Measurements from ENCODE around the gene NPM1. TPM values are rescaled to one million over a fixed set of nuclear protein-coding genes. Genes with fewer than 3 reads are reported as not detected.

NPM1 gene
- total and polyA plus RNA-seq, 2 donors (not counting 1 experiment from before 2014, with no cell fraction given), result 158 to 920 TPM

GRCh38 chr5:171386861-171387344 lies 746 bp upstream of the NPM1 start:
- peak overlapping the region; percentile 100 for H3K4me3 Mint-ChIP-seq
- 14% methylated on average over 11 of the region's 20 CpGs for WGBS (ENCODE audit: insufficient coverage)
- ChIA-PET POLR2A (interaction anchor here (0.7 to 1.5 kb wide), 3 partner anchors 32 to 620 kb away, joined by 3 to 4 read pairs (median 3); partner anchors contain the start of gene FGF18), CTCF (interaction anchor here (0.9 to 1.2 kb wide), 2 partner anchors 18 to 724 kb away, joined by 3 to 4 read pairs; no protein-coding TSS in a partner anchor)
- Histone ChIP-seq H4K20me1 (ENCODE audit: control insufficient read depth, insufficient read depth, low read length, poor library complexity, severe bottlenecking) (peaks cover 41% of the 10 kb centered on the region), H3K9me3 (ENCODE audit: control extremely low read depth in 1 of 3, control insufficient read depth in 2 of 3, insufficient read depth in 1 of 3, low read length in 2 of 3) (peaks cover 0 to 16% (median 0%) of the 10 kb centered on the region in 3 donors), H3K27ac (ENCODE audit: low read length in 2 of 2) (peak overlapping the region; percentile 74 to 87), H2AFZ (ENCODE audit: insufficient read depth, low read depth, low read length, poor library complexity, severe bottlenecking) (peak overlapping the region; percentile 90), H3K4me1 (ENCODE audit: control insufficient read depth in 2 of 2, insufficient read depth in 2 of 2, low read length in 2 of 2) (peaks cover 35% of the 10 kb centered on the region in 2 donors), H3K79me2 (ENCODE audit: control insufficient read depth, insufficient read depth, low read length) (peaks cover 42% of the 10 kb centered on the region), H3K4me3 (ENCODE audit: control extremely low read depth in 1 of 5, extremely low read depth in 1 of 5, insufficient read depth in 1 of 5, low read depth in 2 of 5, low read length in 4 of 5) (peak overlapping the region; percentile 56 to 82 (median 69)), H3K36me3 (replicated peaks in 1 of 2; ENCODE audit: control extremely low read depth in 1 of 2, control insufficient read depth in 1 of 2, extremely low read depth in 1 of 2, insufficient read depth in 2 of 2, low read length in 1 of 2) (peaks cover 3 to 17% of the 10 kb centered on the region in 2 experiments), H3K4me2 (replicated peaks; ENCODE audit: low read depth, low read length, poor library complexity, severe bottlenecking) (peak overlapping the region; percentile 98), H3K27me3 (replicated peaks in 1 of 4; ENCODE audit: control extremely low read depth in 1 of 4, control insufficient read depth in 3 of 4, insufficient read depth in 4 of 4, low read length in 3 of 4) (no peaks in the 10 kb centered on the region), H3K9ac (ENCODE audit: low read length) (peak overlapping the region; percentile 85)
- intact Hi-C loops (cut with micrococcal nuclease), result loop anchor here (2.0 to 10.0 kb wide), 2 partner anchors 620 to 1388 kb away; partner anchors contain the start of genes DUSP1 and FBXW11
- DNase-seq (no peak), ATAC-seq (ENCODE audit: low read depth) (no peak)
- H3K27ac Mint-ChIP-seq, result peak overlapping the region; percentile 99
- H3K4me1 Mint-ChIP-seq, result peaks cover 47% of the 10 kb centered on the region
- no peaks in the 10 kb centered on the region for H3K9me3 Mint-ChIP-seq (ENCODE audit: insufficient read depth)
- no peak for TF ChIP-seq CTCF (IDR thresholded peaks at IDR 0.05)
- peaks cover 4% of the 10 kb centered on the region for H3K27me3 Mint-ChIP-seq

GRCh38 chr5:171387970-171388815 lies 544 bp downstream of the NPM1 start:
- peak; percentile 13 for ATAC-seq (ENCODE audit: low read depth)
- Histone ChIP-seq H3K9me3 (ENCODE audit: control extremely low read depth in 1 of 3, control insufficient read depth in 2 of 3, insufficient read depth in 1 of 3, low read length in 2 of 3) (peaks cover 0 to 16% (median 0%) of the 10 kb centered on the region in 3 donors), H3K4me1 (ENCODE audit: control insufficient read depth in 2 of 2, insufficient read depth in 2 of 2, low read length in 2 of 2) (peaks cover 39 to 43% of the 10 kb centered on the region in 2 donors), H3K4me3 (ENCODE audit: control extremely low read depth in 1 of 5, extremely low read depth in 1 of 5, insufficient read depth in 1 of 5, low read depth in 2 of 5, low read length in 4 of 5) (peak overlapping the region; percentile 67 to 82 (median 75)), H3K79me2 (ENCODE audit: control insufficient read depth, insufficient read depth, low read length) (peaks cover 55% of the 10 kb centered on the region), H3K9ac (ENCODE audit: low read length) (peak overlapping the region; percentile 85), H3K27me3 (replicated peaks in 1 of 4; ENCODE audit: control extremely low read depth in 1 of 4, control insufficient read depth in 3 of 4, insufficient read depth in 4 of 4, low read length in 3 of 4) (no peaks in the 10 kb centered on the region), H2AFZ (ENCODE audit: insufficient read depth, low read depth, low read length, poor library complexity, severe bottlenecking) (peak overlapping the region; percentile 8), H3K4me2 (replicated peaks; ENCODE audit: low read depth, low read length, poor library complexity, severe bottlenecking) (peak overlapping the region; percentile 98), H4K20me1 (ENCODE audit: control insufficient read depth, insufficient read depth, low read length, poor library complexity, severe bottlenecking) (peaks cover 54% of the 10 kb centered on the region), H3K27ac (ENCODE audit: low read length in 2 of 2) (peak overlapping the region; percentile 74 to 87), H3K36me3 (replicated peaks in 1 of 2; ENCODE audit: control extremely low read depth in 1 of 2, control insufficient read depth in 1 of 2, extremely low read depth in 1 of 2, insufficient read depth in 2 of 2, low read length in 1 of 2) (peaks cover 3 to 30% of the 10 kb centered on the region in 2 experiments)
- Mint-ChIP-seq H3K4me3 (peak overlapping the region; percentile 100), H3K27ac (peak overlapping the region; percentile 99), H3K4me1 (peaks cover 58% of the 10 kb centered on the region), H3K9me3 (ENCODE audit: insufficient read depth) (no peaks in the 10 kb centered on the region), H3K27me3 (no peaks in the 10 kb centered on the region)
- under 1% methylated on average over 56 of the region's 56 CpGs for WGBS (ENCODE audit: insufficient coverage)
- intact Hi-C loops (cut with micrococcal nuclease), result loop anchor here (2.0 to 10.0 kb wide), 2 partner anchors 619 to 1387 kb away; partner anchors contain the start of genes DUSP1 and FBXW11
- ChIA-PET CTCF (interaction anchor here (1.6 kb wide), 1 partner anchor 28 kb away, joined by 3 read pairs; no protein-coding TSS in a partner anchor), POLR2A (interaction anchor here (1.5 kb wide), 1 partner anchor 619 kb away, joined by 3 read pairs; no protein-coding TSS in a partner anchor)
- peak; percentile 90 for DNase-seq
- TF ChIP-seq EZH2 (IDR thresholded peaks at IDR 0.05; ENCODE audit: borderline replicate concordance, insufficient read depth, low read depth, low read length, poor library complexity, severe bottlenecking) (no peak), CTCF (IDR thresholded peaks at IDR 0.05) (no peak)

Measured in B cell (primary cell).